ENCODE results near the gene GSTP1. TPM values are rescaled to one million over a fixed set of nuclear protein-coding genes. Genes with fewer than 3 reads are reported as not detected.
"Not testable (repeated sequence)": the region's sequence is repeated elsewhere in the genome, so short reads cannot be mapped to it uniquely, and the experiment has no call there.

The GSTP1 gene
- total RNA-seq, 2 donors from 2014 or later, result 543 to 842 TPM

- H3K4me3 ChIP-seq, result no peak overlapping the region
- intact Hi-C loops (cut with DNase I), result no loop called here
- H3K9ac ChIP-seq (ENCODE audit: low read depth in 2 of 2, low read length in 2 of 2), result no peak overlapping the region
- no peaks in the 10 kb centered on the region for H3K4me1 ChIP-seq
- no peak for DNase-seq
- TF ChIP-seq CTCF (IDR thresholded peaks at IDR 0.05), result no peak
- no peaks in the 10 kb centered on the region for H3K27me3 ChIP-seq
- H3K27ac ChIP-seq, result no peak overlapping the region
- no peaks in the 10 kb centered on the region for H3K36me3 ChIP-seq
- H3K9me3 ChIP-seq, result no peaks in the 10 kb centered on the region
Observed at GRCh38 chr11:67599149-67599548, 15.5 kb downstream of the GSTP1 start.

- TF ChIP-seq CTCF (IDR thresholded peaks at IDR 0.05), result no peak
- DNase-seq, result no peak
- Histone ChIP-seq H3K36me3 (no peaks in the 10 kb centered on the region), H3K9ac (ENCODE audit: low read depth in 2 of 2, low read length in 2 of 2) (no peak overlapping the region), H3K4me3 (no peak overlapping the region), H3K9me3 (no peaks in the 10 kb centered on the region), H3K27ac (no peak overlapping the region), H3K27me3 (no peaks in the 10 kb centered on the region), H3K4me1 (no peaks in the 10 kb centered on the region)
- intact Hi-C loops (cut with DNase I), result no loop called here
Observed at GRCh38 chr11:67600324-67601029, 16.9 kb downstream of the GSTP1 start.

- H3K4me1 ChIP-seq, result peaks cover 1% of the 10 kb centered on the region
- TF ChIP-seq CTCF (IDR thresholded peaks at IDR 0.05), result no peak
- no peak for DNase-seq
- H3K9ac ChIP-seq (ENCODE audit: low read depth in 2 of 2, low read length in 2 of 2), result no peak overlapping the region
- H3K27me3 ChIP-seq, result no peaks in the 10 kb centered on the region
- no peak overlapping the region for H3K27ac ChIP-seq
- no peaks in the 10 kb centered on the region for H3K9me3 ChIP-seq
- H3K36me3 ChIP-seq, result no peaks in the 10 kb centered on the region
- intact Hi-C loops (cut with DNase I), result no loop called here
- H3K4me3 ChIP-seq, result no peak overlapping the region
Observed at GRCh38 chr11:67601098-67601497, 17.5 kb downstream of the GSTP1 start.

- H3K27me3 ChIP-seq; H3K9ac ChIP-seq (ENCODE audit: low read depth in 2 of 2, low read length in 2 of 2); H3K36me3 ChIP-seq; DNase-seq; H3K4me3 ChIP-seq; intact Hi-C loops (cut with DNase I); H3K9me3 ChIP-seq; H3K27ac ChIP-seq: not testable (repeated sequence)
- H3K4me1 ChIP-seq, result peaks cover 11% of the 10 kb centered on the region
Observed at GRCh38 chr11:67604119-67604518, 20.5 kb downstream of the GSTP1 start.

- Histone ChIP-seq H3K9ac (ENCODE audit: low read depth in 2 of 2, low read length in 2 of 2) (no peak overlapping the region), H3K27me3 (no peaks in the 10 kb centered on the region), H3K4me3 (no peak overlapping the region), H3K27ac (no peak overlapping the region), H3K4me1 (peaks cover 11% of the 10 kb centered on the region), H3K9me3 (no peaks in the 10 kb centered on the region), H3K36me3 (peaks cover 9% of the 10 kb centered on the region)
- intact Hi-C loops (cut with DNase I), result no loop called here
- TF ChIP-seq CTCF (IDR thresholded peaks at IDR 0.05), result no peak
- no peak for DNase-seq
Observed at GRCh38 chr11:67604815-67605214, 21.2 kb downstream of the GSTP1 start.

GRCh38 chr11:67605231-67606011, 21.8 kb downstream of the GSTP1 start:
- H3K9ac ChIP-seq (ENCODE audit: low read depth in 2 of 2, low read length in 2 of 2), result no peak overlapping the region
- no peak overlapping the region for H3K4me3 ChIP-seq
- H3K27me3 ChIP-seq, result no peaks in the 10 kb centered on the region
- H3K4me1 ChIP-seq, result peaks cover 11% of the 10 kb centered on the region
- peaks cover 12% of the 10 kb centered on the region for H3K36me3 ChIP-seq
- DNase-seq, result no peak
- intact Hi-C loops (cut with DNase I), result no loop called here
- H3K27ac ChIP-seq, result no peak overlapping the region
- no peak for TF ChIP-seq CTCF (IDR thresholded peaks at IDR 0.05)
- H3K9me3 ChIP-seq, result no peaks in the 10 kb centered on the region

Measured in colonic mucosa (tissue), 4 donors.